HUES48 (cell line): ENCODE data around the gene TBC1D9B.

Source experiments
- H3K27ac ChIP-seq: one replicate; pipeline ENCODE4 v1.7.0; 2013; ENCODE audit warnings: low read depth, low read length, inconsistent platforms
- H3K27me3 ChIP-seq: 2 replicates; pipeline ENCODE4 v1.6.1; 2013; ENCODE audit warnings: mild to moderate bottlenecking, low read length; ENCODE audit not compliant: control insufficient read depth, insufficient read depth
- H3K36me3 ChIP-seq: 2 replicates; pipeline ENCODE4 v1.6.1; 2013; ENCODE audit warnings: low read length; ENCODE audit not compliant: control insufficient read depth, insufficient read depth
- H3K4me1 ChIP-seq: 2 replicates; pipeline ENCODE4 v1.6.1; 2013; ENCODE audit warnings: mild to moderate bottlenecking, low read length; ENCODE audit not compliant: control insufficient read depth, insufficient read depth
- H3K4me3 ChIP-seq: 2 replicates; pipeline ENCODE4 v1.5.1; 2013; ENCODE audit warnings: mild to moderate bottlenecking, low read depth, low read length
- H3K9ac ChIP-seq: 2 replicates; pipeline ENCODE4 v1.6.1; 2013; ENCODE audit warnings: mild to moderate bottlenecking, low read depth, low read length, moderate library complexity
- H3K9me3 ChIP-seq: 2 replicates; pipeline ENCODE4 v1.6.1; 2013; ENCODE audit warnings: low read length; ENCODE audit not compliant: control insufficient read depth, insufficient read depth

Gene TBC1D9B

GRCh38 chr5:179834120-179834519 is 73.6 kb downstream of the TBC1D9B start:
- H3K27me3 ChIP-seq: no peaks in the 10 kb centered on the region
- H3K9me3 ChIP-seq: no peaks in the 10 kb centered on the region
- H3K4me3 ChIP-seq: no peak overlapping the region
- H3K4me1 ChIP-seq: peaks cover 7% of the 10 kb centered on the region
- peaks cover 83% of the 10 kb centered on the region for H3K36me3 ChIP-seq
- H3K9ac ChIP-seq: no peak overlapping the region
- no peak overlapping the region for H3K27ac ChIP-seq

DNA sequence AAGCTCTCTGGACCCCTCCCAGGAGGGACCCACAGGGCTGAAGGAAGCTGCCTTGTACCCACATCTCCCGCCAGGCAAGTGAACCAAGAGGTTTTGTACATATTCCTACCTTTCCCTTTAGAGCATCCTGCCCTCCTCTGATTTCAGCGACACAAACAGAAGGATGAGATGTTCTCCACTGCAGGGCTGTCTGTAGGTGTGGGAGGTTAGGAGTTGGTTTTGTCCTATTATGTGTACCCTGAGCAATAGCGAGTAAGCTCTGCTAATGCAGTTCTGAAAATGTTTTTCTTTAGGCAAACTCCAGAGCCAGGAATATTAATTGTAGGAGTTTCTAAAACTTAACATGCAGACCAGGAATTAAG is 74.0 kb downstream of the TBC1D9B start:
- H3K27me3 ChIP-seq: no peaks in the 10 kb centered on the region
- H3K9ac ChIP-seq: no peak overlapping the region
- no peaks in the 10 kb centered on the region for H3K9me3 ChIP-seq
- H3K4me3 ChIP-seq: no peak overlapping the region
- no peak overlapping the region for H3K27ac ChIP-seq
- H3K4me1 ChIP-seq: peaks cover 12% of the 10 kb centered on the region
- H3K36me3 ChIP-seq: peaks cover 87% of the 10 kb centered on the region

DNA sequence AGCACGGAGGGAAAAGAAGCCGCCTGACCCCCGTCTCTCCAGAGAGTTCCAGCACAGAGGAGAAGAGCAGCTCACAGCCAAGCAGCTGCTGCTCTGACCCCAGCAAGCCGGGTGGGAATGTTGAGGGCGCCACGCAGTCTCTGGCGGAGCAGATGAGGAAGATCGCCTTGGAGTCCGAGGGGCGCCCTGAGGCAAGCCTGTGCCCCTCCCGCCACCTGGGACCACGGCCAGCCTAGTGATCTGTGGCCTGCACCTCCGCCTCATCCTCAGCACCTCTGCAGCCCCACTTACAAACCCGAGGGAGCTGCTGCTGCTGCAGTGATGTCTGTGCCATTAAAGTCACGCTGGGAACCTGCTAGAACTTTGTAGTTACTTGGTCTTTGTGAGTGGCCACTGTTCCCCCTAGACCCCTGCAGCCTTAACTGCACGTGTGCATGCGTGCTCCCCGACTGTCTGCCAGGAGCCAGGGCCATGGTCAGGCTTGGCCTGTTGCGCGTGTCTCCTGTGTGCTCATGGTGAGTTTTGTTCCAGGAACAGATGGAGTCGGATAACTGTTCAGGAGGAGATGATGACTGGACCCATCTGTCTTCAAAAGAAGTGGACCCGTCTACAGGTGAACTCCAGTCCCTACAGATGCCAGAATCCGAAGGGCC is 74.5 kb downstream of the TBC1D9B start:
- Histone ChIP-seq H3K27ac (no peak overlapping the region), H3K27me3 (no peaks in the 10 kb centered on the region), H3K9ac (no peak overlapping the region), H3K36me3 (peaks cover 85% of the 10 kb centered on the region), H3K4me1 (peaks cover 13% of the 10 kb centered on the region), H3K9me3 (no peaks in the 10 kb centered on the region), H3K4me3 (no peak overlapping the region)

DNA sequence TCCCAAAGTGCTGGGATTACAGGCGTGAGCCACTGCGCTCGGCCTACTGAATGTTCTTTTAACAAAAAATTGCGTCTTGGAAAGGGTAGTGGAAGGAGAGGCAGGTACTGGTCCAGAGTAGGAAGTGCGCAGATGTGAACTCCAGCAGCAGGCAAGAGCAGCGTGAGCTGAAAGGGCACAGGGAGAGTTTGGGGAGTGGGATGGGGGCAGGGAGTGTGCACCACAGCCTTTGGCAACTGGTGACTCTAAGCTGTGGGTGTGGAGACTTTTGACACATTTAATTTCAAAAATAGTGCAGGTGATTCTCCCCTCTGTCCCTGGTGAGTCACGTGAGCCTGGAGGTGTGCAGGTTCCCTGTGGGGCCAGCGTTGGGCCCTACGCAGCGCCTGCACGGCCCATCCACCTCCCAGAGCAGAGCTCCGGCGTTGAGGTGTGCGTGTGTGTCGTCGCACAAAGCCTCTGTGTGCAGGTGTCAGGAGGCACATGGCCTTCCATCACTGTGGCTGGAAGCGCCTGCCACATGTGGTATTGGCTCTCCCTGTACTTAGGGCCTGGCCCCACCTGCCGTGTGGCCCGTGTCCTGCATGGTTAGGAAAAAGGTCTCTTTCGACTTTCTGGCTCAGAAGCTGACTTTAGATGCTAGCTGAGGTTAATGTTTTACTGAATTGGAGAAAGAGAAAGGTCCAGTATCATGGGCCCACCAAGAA is 75.5 kb downstream of the TBC1D9B start:
- Histone ChIP-seq H3K9ac (no peak overlapping the region), H3K4me3 (no peak overlapping the region), H3K36me3 (peaks cover 82% of the 10 kb centered on the region), H3K27ac (no peak overlapping the region), H3K27me3 (no peaks in the 10 kb centered on the region), H3K4me1 (peaks cover 16% of the 10 kb centered on the region), H3K9me3 (no peaks in the 10 kb centered on the region)

- no peak overlapping the region for H3K4me3 ChIP-seq
- no peak overlapping the region for H3K9ac ChIP-seq
These were observed 76.8 kb downstream of the TBC1D9B start for GRCh38 chr5:179830818-179831468.

GRCh38 chr5:179829732-179830435 is 77.8 kb downstream of the TBC1D9B start:
- Histone ChIP-seq H3K36me3 (peaks cover 84% of the 10 kb centered on the region), H3K9me3 (no peaks in the 10 kb centered on the region), H3K9ac (no peak overlapping the region), H3K4me3 (no peak overlapping the region), H3K27ac (peak overlapping the region; percentile 68), H3K27me3 (no peaks in the 10 kb centered on the region), H3K4me1 (peaks cover 16% of the 10 kb centered on the region)

More at GRCh38 chr5:179830818-179831468, 76.8 kb downstream of the TBC1D9B start:
- no peak overlapping the region for H3K27ac ChIP-seq
- H3K4me1 ChIP-seq: peaks cover 16% of the 10 kb centered on the region
- no peaks in the 10 kb centered on the region for H3K27me3 ChIP-seq
- H3K9me3 ChIP-seq: no peaks in the 10 kb centered on the region
- H3K36me3 ChIP-seq: peaks cover 80% of the 10 kb centered on the region

DNA sequence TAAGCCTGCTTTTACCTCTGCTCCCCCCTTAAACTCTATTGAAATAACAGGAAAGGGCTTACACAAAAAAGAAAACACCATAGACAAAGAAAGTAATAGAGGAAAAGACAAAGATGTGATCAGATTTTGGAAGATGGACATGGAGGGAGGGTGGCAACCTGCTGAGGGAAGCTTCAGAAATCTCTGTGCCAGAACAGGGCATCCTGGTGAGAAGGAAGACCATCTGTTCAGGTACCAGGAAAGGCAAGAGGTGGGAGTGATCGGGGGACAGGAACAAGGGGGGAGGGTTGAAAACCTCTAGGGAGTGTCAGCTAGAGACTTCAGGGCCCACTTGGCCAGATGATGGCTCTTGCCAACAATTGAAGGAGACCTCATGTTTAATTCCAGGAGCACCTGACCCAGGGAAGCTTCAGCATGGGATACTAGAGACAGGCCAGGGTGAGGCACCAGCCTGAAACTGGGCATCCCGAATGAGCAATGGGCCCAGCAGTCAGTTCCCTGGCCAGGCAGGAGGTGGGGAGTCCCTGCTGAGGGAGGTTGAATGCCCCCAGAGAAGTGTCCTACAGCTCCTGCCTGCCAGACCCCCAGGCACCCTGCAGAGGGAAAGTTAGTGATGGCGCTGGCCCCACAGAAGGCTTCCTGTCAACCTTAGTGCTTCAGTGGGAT is 78.8 kb downstream of the TBC1D9B start:
- Histone ChIP-seq H3K9me3 (no peaks in the 10 kb centered on the region), H3K36me3 (peaks cover 90% of the 10 kb centered on the region), H3K9ac (no peak overlapping the region), H3K4me1 (peaks cover 16% of the 10 kb centered on the region), H3K27me3 (no peaks in the 10 kb centered on the region), H3K27ac (peak overlapping the region; percentile 81), H3K4me3 (no peak overlapping the region)

GRCh38 chr5:179827680-179828079 is 80.0 kb downstream of the TBC1D9B start:
- H3K4me1 ChIP-seq: peaks cover 19% of the 10 kb centered on the region
- H3K9me3 ChIP-seq: no peaks in the 10 kb centered on the region
- H3K27ac ChIP-seq: peak overlapping the region; percentile 32
- H3K4me3 ChIP-seq: no peak overlapping the region
- no peaks in the 10 kb centered on the region for H3K27me3 ChIP-seq
- no peak overlapping the region for H3K9ac ChIP-seq
- peaks cover 89% of the 10 kb centered on the region for H3K36me3 ChIP-seq

DNA sequence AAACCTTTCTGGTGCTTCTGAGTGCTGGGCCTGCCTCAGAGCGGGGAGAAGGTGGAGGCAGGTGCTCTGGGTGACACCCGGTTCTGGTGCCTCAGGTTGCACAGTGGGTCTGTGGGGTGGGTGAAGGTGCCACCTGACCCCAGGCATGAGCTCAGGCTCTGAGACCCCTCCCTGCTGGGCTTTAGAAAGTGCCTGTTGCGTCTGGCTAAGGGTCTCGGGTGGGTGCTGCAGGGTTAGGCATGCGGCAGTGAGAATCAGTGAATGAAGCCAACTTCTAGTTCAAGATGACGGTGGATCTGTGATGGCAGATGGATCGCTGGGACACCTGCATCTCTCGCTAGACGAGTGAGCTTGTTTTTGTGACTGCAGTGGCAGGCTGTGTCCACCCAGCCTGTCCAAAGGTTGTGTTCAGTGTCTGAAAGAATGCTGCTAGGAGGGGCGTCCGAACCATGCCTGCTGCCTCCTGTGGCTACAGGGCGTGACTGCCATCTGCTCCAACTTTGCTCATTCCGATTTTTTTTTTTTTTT is 82.0 kb downstream of the TBC1D9B start:
- H3K36me3 ChIP-seq: peaks cover 73% of the 10 kb centered on the region
- H3K9me3 ChIP-seq: no peaks in the 10 kb centered on the region
- H3K27ac ChIP-seq: no peak overlapping the region
- no peak overlapping the region for H3K9ac ChIP-seq
- no peaks in the 10 kb centered on the region for H3K27me3 ChIP-seq
- no peak overlapping the region for H3K4me3 ChIP-seq
- peaks cover 29% of the 10 kb centered on the region for H3K4me1 ChIP-seq

DNA sequence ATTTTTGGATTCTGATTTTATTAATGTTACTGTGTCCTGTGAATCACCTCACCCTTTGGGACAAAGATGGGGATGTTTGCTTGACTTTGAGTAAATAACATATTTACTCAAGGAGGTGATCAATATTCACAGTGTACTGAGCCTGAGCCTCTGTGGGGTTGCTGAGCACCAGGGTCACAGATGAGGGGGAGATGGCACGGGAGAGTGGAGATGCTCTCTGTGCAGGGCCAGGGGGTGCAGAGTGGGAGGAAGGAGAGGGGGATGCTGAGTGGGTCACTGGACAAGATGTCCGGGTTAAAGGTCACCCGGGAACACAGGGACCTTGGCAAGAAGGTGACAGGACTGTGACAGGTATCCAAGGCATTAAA is 83.0 kb downstream of the TBC1D9B start:
- peaks cover 64% of the 10 kb centered on the region for H3K36me3 ChIP-seq
- no peak overlapping the region for H3K4me3 ChIP-seq
- no peak overlapping the region for H3K9ac ChIP-seq
- H3K9me3 ChIP-seq: no peaks in the 10 kb centered on the region
- no peaks in the 10 kb centered on the region for H3K27me3 ChIP-seq
- H3K4me1 ChIP-seq: peaks cover 36% of the 10 kb centered on the region
- no peak overlapping the region for H3K27ac ChIP-seq
